Esophagus squamous epithelium (tissue), 4 donors: ENCODE data around the gene PECR.

Source experiments
- POLR2A ChIP-seq, 4 donors: fragments of 450-650 bp; IDR thresholded peaks; one replicate each; pipeline ENCODE4 v1.6.1; 2017; ENCODE audit warnings: antibody characterized with exemption in 4 of 4, mild to moderate bottlenecking in 4 of 4, moderate library complexity in 3 of 4
- TF ChIP-seq, protein P1 (sequence below), 6 experiments: fragments of 450-650 bp in 4 of 6; fragments of 200-600 bp in 2 of 6; sonication (generic) in 2 of 6; IDR thresholded peaks; one replicate each; pipeline ENCODE4 v1.5.1; 2016 to 2019; ENCODE audit warnings: antibody characterized with exemption in 6 of 6, mild to moderate bottlenecking in 4 of 6, moderate library complexity in 4 of 6

DNA sequence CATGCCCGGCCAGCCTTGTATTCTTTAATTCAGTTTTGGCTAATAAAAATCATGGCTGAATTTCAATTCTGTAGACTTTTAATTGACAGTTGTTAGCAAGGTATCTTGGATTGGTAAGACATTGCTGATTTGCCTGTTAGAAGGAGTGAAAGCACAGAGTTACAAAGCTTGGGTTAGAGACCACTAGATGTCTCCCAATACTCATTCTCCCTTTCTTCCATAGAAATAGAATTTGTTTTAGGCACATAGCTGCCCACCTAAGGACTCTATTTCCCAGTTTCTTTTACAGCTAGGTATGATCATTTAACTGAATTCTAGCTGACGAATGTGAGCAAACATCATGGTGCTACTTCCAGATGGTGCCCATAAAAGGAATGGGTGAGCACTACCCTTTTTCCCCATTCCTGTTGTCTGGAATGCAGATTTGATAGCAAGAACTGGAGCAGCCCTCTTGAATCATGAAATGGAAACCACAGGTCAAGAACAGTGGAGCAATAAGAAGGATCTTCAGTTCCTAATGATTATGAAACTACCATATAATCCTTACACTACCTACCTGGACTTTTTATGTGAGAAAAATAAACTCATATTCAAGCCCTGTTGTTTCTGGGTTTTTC is 17.5 kb downstream of the PECR start:
- TF ChIP-seq, protein P1, sequence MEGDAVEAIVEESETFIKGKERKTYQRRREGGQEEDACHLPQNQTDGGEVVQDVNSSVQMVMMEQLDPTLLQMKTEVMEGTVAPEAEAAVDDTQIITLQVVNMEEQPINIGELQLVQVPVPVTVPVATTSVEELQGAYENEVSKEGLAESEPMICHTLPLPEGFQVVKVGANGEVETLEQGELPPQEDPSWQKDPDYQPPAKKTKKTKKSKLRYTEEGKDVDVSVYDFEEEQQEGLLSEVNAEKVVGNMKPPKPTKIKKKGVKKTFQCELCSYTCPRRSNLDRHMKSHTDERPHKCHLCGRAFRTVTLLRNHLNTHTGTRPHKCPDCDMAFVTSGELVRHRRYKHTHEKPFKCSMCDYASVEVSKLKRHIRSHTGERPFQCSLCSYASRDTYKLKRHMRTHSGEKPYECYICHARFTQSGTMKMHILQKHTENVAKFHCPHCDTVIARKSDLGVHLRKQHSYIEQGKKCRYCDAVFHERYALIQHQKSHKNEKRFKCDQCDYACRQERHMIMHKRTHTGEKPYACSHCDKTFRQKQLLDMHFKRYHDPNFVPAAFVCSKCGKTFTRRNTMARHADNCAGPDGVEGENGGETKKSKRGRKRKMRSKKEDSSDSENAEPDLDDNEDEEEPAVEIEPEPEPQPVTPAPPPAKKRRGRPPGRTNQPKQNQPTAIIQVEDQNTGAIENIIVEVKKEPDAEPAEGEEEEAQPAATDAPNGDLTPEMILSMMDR (IDR thresholded peaks at IDR 0.05) = no peak
- TF ChIP-seq POLR2A (IDR thresholded peaks at IDR 0.05) = no peak
